CD4-positive, alpha-beta T cell treated with Interleukin-17A for 4 hours (primary cell): Measurements from ENCODE around the gene APP.

Experiments used
- DNase-seq: peaks from one replicate; pipeline ENCODE4 v3.0.0-alpha.2; 2020; ENCODE audit warnings: mixed read lengths

APP gene

GRCh38 chr21:26170471-26171257 is at the start of gene APP:
Gene APP, minus strand, starts transcription at chr21:26170770. Its CDS starts 150 bp downstream, at chr21:26170620.
- peak; percentile 90 for DNase-seq

- no peak for DNase-seq
These were observed 41.6 kb upstream of the APP start for GRCh38 chr21:26212220-26212619.

- DNase-seq, result no peak
These were observed 40.0 kb upstream of the APP start for GRCh38 chr21:26210614-26211013.

- DNase-seq, result no peak
These were observed 36.5 kb upstream of the APP start for GRCh38 chr21:26207021-26207420.

- no peak for DNase-seq
These were observed 28.9 kb upstream of the APP start for GRCh38 chr21:26199456-26199855.

DNA sequence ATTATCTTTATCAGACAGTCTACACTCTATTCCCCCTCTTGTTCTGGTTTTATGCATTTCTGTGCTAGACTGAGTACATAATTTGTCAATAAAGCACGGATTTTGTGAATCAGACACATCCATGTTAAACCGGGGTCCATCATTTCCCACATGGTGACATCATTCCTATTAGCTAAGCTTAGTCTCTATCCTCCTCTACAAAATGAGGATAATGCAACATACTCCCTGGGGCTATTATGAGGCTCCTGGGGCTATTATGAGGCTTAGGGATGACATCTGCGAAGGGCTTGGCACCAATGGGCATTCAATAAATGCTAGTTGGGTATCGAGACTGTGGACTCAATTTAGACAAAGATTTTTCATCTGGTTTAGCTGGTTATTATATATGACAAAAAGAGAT is 25.1 kb upstream of the APP start:
- no peak for DNase-seq

DNA sequence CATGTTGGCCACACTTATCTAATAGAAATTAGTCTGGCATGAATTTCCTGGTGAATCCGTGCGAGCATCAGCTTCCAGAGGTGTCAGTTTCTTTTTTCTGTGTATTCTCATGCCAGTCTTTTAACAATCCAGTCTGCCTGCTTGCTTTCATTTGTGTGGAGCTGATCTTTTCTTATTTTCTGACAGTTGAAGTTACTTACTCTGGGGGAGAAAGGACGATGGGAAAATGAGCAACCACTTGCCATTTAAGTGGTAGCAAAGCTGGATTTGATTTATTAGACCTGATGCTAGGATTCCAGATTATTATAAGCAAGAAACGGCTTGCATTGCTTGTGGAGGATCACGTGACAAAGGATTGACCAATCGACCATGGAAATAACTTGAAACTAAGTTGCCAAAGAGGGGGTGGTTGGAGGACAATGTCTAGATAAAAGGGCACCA is 24.3 kb upstream of the APP start:
- no peak for DNase-seq

DNA sequence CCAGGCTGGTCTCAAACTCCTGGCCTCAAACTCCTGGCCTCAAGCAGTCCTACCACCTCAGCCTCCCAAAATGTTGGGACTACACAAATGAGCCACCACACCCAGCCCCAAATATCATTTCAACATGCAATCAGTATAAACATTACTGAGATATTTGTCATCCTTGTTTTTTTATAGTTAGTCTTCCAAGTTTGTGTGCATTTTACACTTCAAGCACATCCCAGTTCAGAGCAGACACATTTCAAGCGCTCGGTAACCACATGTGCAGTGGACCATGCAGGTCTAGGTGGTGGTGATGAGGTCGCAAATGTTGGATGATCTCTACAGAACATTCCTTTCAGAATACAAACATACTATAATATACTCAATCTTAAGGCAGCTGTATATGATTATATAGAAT is 23.8 kb upstream of the APP start:
- no peak for DNase-seq

DNA sequence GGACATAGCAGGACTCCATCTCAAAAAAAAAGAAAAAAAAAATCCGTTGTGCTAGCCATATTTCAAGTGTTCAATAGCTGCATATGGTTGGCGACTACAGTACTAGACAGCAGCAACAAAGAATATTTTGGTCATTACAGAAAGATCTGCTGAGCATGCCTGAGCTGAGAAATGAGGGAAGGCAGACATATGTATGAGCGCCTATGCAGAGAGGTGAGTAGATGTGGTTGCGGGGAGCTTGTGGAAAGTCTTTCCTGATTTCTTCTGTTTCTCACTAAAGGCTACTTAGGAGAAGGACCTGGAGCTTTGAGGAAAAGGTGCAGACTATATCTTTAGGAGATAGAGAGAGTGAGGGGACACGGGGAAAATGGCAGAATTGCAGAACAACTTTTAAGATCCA is 21.0 kb upstream of the APP start:
- no peak for DNase-seq

- DNase-seq, result no peak
These were observed 17.9 kb upstream of the APP start for GRCh38 chr21:26188422-26188821.

GRCh38 chr21:26185446-26185845 is 14.9 kb upstream of the APP start:
- DNase-seq, result no peak

DNA sequence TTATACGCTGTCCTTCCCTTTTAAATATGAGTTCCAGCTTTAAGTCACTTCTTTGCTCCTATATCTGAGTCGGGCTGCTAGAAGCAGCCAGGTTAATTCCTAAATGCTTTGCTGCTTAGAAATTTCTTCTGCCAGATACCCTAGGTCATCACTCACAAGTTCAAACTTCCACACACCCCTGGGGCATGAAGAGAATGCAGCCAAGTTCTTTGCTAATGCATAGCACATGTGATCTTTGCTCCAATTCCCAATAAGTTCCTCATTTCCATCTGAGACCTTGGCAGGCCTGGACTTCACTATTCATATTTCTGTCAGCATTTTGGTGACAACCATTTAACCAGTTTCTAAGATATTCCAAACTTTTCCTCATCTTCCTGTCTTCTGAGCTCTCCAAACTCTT is 14.5 kb upstream of the APP start:
- no peak for DNase-seq

- no peak for DNase-seq
These were observed 8.9 kb upstream of the APP start for GRCh38 chr21:26179501-26179900.

DNA sequence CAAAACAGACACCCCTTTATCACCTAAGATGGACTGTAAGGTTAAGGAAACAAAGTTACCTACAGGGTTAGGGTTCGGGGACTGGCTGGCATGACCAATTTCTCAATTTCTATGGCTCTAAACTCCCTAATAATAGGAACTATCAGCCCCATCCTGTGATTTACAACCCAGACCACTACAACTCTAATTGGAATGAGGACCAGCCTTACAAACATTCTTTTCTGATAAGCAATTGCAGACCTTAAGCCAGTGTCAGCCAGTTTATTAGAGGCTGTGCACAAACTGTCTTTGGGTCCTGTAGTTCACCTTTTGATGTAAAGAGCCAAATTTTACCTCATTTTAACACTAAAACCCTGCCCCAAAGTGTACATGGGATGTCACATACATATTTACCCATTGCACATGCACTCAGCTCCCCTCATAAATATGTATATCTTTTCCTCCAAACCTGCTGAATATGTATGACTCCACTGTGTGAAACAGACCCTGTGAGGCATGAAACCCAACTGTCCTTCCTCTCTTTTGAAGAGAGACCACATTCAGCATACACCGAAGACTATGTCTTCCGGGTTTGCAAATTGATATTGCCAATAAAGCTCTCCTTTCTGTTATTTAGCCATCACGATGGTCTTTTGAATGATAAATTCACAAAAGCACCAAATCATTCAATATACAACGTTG is 7.3 kb upstream of the APP start:
- DNase-seq, result no peak

DNA sequence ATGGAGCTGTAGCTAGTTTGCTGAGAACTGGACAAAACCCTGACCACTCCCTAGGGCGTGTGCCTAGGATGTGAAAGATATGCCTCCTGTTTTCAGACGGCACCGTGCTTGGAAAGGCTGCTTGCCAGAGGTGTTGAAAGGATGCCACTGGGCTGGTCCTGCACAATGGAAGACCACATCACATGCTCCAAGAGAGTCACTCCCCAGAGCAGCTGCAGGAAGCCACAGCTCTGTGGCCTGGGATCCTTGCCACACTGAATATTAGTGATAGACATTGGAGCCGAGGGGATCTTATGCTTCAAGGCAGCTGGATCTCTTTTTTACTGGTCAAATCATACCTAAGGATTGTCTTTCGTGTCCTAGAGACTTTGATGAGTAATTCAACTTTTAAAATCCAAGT is 6.6 kb upstream of the APP start:
- no peak for DNase-seq

GRCh38 chr21:26171258-26172100 is 909 bp upstream of the APP start:
- no peak for DNase-seq

DNA sequence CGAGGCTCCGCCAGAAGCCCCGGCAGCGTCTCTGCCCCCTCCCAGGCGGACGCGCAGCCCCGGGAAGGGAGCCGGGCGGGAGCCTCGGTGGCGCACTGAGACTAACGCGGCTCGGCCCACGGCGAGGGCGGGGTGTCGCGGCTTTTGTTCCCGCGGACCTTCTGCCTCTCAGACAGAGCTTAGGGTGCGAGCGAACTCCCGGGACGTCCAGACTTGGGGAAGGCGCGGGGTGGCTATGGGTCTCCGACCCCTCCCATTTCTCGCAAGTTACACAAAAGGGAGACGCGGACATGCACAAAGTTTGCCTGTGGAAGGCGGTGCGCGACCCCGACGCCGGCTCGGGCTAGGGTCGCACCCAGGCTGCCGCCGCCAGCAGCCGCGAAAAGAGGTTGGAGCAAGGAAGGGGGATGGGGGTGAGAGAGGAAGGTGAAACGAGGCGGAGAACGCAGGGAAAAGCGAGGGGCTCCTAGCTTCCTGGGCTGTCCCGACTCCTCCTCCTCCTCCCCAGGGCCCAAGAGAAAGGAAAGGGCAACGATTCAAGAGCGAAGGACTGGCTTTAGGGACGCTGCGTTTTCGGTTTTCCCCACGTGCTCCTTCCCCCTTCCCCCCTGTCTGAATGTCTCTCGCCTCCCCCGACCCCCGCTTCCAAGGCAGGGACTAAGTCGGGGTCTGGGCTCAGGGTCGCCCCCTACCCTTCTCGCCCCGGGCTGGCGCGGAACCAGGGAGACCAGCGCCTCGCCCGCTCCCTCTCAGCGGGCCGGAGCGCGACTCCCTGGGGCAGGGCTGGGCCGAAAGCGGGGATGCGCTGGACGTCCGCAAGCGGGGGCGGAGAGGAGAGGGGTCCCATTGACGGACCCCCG is 729 bp downstream of the APP start:
- peak; percentile 64 for DNase-seq

- DNase-seq, result peak; percentile 61
These were observed 1.4 kb downstream of the APP start for GRCh38 chr21:26169061-26169610.

DNA sequence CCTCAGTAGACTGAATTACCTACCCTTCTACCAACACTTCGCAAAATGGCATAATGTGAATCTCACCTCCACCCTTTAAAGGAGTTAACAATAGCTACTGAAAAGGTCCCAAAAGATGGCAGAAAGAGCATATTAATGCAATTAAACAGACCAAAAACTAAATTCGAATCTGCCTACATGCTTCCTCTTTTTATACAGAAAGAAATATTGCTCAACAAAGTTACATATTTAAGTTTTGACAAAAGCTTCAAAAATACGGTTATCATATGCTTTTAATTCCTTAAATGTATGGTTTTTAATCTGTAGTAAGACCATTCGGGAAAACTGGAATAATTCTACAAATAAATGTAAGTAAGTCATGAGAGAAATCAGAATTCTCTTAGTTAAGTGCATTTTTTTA is 2.2 kb downstream of the APP start:
- no peak for DNase-seq

DNA sequence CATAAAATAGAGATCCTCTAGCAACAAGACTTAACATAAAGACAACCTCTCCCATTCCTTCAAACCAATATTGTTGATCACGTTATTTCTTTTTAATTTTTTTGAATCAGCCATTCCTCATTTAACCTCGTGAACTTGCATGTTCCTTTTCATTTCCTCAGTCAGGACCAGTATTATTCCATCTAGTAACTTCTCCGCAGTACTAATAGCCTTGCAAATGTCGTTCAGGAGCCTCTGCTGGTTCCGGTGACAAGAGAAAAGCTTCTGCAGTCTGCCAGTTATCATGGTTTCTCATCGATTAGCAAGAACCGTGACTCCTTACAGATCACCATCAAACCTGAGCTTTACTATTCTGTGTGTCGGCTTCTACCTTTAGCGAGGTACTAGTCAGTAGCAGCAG is 3.0 kb downstream of the APP start:
- DNase-seq, result no peak

GRCh38 chr21:26165331-26165730 is 5.2 kb downstream of the APP start:
- no peak for DNase-seq

DNA sequence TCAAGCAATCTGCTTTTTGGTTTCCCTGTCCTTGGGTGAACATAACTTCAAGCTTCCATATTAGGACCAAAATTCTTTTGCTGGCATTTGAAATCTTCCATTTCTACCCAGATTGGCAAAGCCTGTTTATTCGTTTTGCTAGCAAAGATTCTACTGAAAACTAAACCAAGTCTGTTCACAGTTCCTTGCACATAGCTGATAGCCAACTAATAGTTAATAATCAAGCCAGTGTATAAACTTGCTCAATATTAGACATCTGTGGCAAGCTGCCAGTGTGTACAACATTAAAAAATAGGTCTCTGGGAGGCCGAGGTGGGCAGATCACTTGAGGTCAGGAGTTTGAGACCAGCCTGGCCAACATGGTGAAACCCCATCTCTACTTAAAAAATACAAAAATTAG is 6.3 kb downstream of the APP start:
- no peak for DNase-seq
